Measurements from ENCODE around the gene SRSF1. TPM values are rescaled to one million over a fixed set of nuclear protein-coding genes. Genes with fewer than 3 reads are reported as not detected.

Gene SRSF1
- total and polyA plus RNA-seq, 2 of the 4 experiments (the other 2 are of a cell fraction): 190 to 357 TPM

- H3K79me1 ChIP-seq (ENCODE audit: low read depth in 1 of 2, low read length in 2 of 2): no peaks in the 10 kb centered on the region
- H4K8ac ChIP-seq (ENCODE audit: low read depth in 2 of 2, low read length in 2 of 2): no peak overlapping the region
- no peak overlapping the region for H3K9ac ChIP-seq (ENCODE audit: low read depth, low read length)
- no peaks in the 10 kb centered on the region for H3K36me3 ChIP-seq (ENCODE audit: control insufficient read depth, insufficient read depth, low read length)
- no peak for TF ChIP-seq FOS (IDR thresholded peaks at IDR 0.05; ENCODE audit: low read depth, low read length)
- no peak for TF ChIP-seq MXI1 (IDR thresholded peaks at IDR 0.05; ENCODE audit: borderline replicate concordance, low read depth, low read length)
- TF ChIP-seq CTCF (conservative IDR thresholded peaks at IDR 0.05; ENCODE audit: low read depth, low read length): no peak
- TF ChIP-seq NFE2L2 (IDR thresholded peaks at IDR 0.05; ENCODE audit: low read depth, low read length): no peak
- TF ChIP-seq ELK1 (IDR thresholded peaks at IDR 0.05; ENCODE audit: borderline replicate concordance, low read depth, low read length): no peak
- no peak for TF ChIP-seq RFX5 (IDR thresholded peaks at IDR 0.05; ENCODE audit: low read depth, low read length)
- no peak for TF ChIP-seq MAFK (IDR thresholded peaks at IDR 0.05; ENCODE audit: low read depth, low read length)
- no peak for TF ChIP-seq RAD21 (IDR thresholded peaks at IDR 0.05; ENCODE audit: low read length)
- TF ChIP-seq SMC3 (IDR thresholded peaks at IDR 0.05; ENCODE audit: low read depth, low read length): no peak
- TF ChIP-seq RCOR1 (IDR thresholded peaks at IDR 0.05; ENCODE audit: insufficient replicate concordance, low read length): no peak
- TF ChIP-seq CHD1 (IDR thresholded peaks at IDR 0.05; ENCODE audit: low read depth, low read length): no peak
- no peak overlapping the region for H3K18ac ChIP-seq (ENCODE audit: low read depth, low read length)
- no peak overlapping the region for H2AFZ ChIP-seq (replicated peaks; ENCODE audit: low read length, poor library complexity)
- H2BK120ac ChIP-seq (ENCODE audit: low read depth, low read length): no peak overlapping the region
- no peak overlapping the region for H2BK5ac ChIP-seq (ENCODE audit: low read depth, low read length, poor library complexity, severe bottlenecking)
- 0% methylated on average over 2 of the region's 4 CpGs; no CpG with 5 or more reads in 1 of the 2 experiments for WGBS, 2 experiments (ENCODE audit: extremely low coverage in 2 of 2, insufficient read length in 1 of 2)
- no peak for DNase-seq
- H3K14ac ChIP-seq (replicated peaks; ENCODE audit: low read depth, low read length): no peak overlapping the region
- CTCF ChIA-PET: no interaction called here
- H3K4me1 ChIP-seq (ENCODE audit: control insufficient read depth, insufficient read depth, low read length): no peaks in the 10 kb centered on the region
- H4K91ac ChIP-seq (ENCODE audit: insufficient read depth, low read depth, low read length): no peak overlapping the region
- H3K9me1 ChIP-seq (ENCODE audit: insufficient read depth, low read length): no peaks in the 10 kb centered on the region
- no peak overlapping the region for H4K5ac ChIP-seq (ENCODE audit: low read depth, low read length)
- dilution Hi-C loops (cut with HindIII; ENCODE audit: low sequenced_read_pairs, unreplicated experiment) (no loop called here), in situ Hi-C loops (cut with MboI; ENCODE audit: low sequenced_read_pairs) (no loop called here), intact Hi-C loops (cut with micrococcal nuclease) (no loop called here)
- H3K4me3 ChIP-seq (ENCODE audit: insufficient read depth, low read depth, low read length): no peak overlapping the region
- H3K9me3 ChIP-seq (ENCODE audit: control insufficient read depth, insufficient read depth, low read length): no peaks in the 10 kb centered on the region
- H2AK5ac ChIP-seq (ENCODE audit: low read depth, low read length): no peak overlapping the region
- no peak overlapping the region for H3K56ac ChIP-seq (ENCODE audit: extremely low read depth, insufficient read depth, low read length)
- H3K4me2 ChIP-seq (ENCODE audit: low read depth, low read length): no peak overlapping the region
- no TSS peak for BruUV-seq (replicated peaks)
- H2AK9ac ChIP-seq (replicated peaks; ENCODE audit: low read depth, low read length, poor library complexity): no peak overlapping the region
- no peaks in the 10 kb centered on the region for H4K20me1 ChIP-seq (ENCODE audit: insufficient read depth, low read length)
- no peak overlapping the region for H2BK20ac ChIP-seq (ENCODE audit: low read depth, low read length)
- no peak overlapping the region for H3K23ac ChIP-seq (ENCODE audit: low read depth, low read length)
- H3K27ac ChIP-seq (ENCODE audit: insufficient read depth, low read length): no peak overlapping the region
- H2BK15ac ChIP-seq (ENCODE audit: low read depth, low read length): no peak overlapping the region
- no peak overlapping the region for H3K4ac ChIP-seq (ENCODE audit: low read depth, low read length)
- no peak for ATAC-seq (ENCODE audit: low read depth)
- peaks cover 25% of the 10 kb centered on the region for H3K27me3 ChIP-seq (ENCODE audit: control insufficient read depth, insufficient read depth, low read length)
- POLR2A ChIA-PET (ENCODE audit: unreplicated experiment): no interaction called here
Observed at GRCh38 chr17:58047376-58048150, 40.5 kb upstream of the SRSF1 start.

Measured in IMR-90 (cell line).